K562 (cell line): ENCODE measurements around the gene TSPAN18. TPM values are rescaled to one million over a fixed set of nuclear protein-coding genes. Genes with fewer than 3 reads are reported as not detected.

ENCODE experiments used
- ARID1B ChIP-seq: fragments of 450-650 bp; IDR thresholded peaks from 2 replicates; pipeline ENCODE4 v1.6.1; 2016; ENCODE audit warnings: antibody characterized with exemption, mild to moderate bottlenecking, inconsistent platforms
- ATF6 ChIP-seq: sonication (generic); formaldehyde crosslinking; IDR thresholded peaks from 2 replicates; pipeline ENCODE4 v1.4.0; 2020; ENCODE audit warnings: mild to moderate bottlenecking, missing genetic modification reagents
- CCNT2 ChIP-seq: IDR thresholded peaks from 2 replicates; pipeline ENCODE4 v1.6.1; 2011; ENCODE audit warnings: borderline replicate concordance, low read depth, mild to moderate bottlenecking, moderate library complexity, mixed read lengths, low read length; ENCODE audit not compliant: insufficient read length; ENCODE audit errors: extremely low read depth
- COPS2 ChIP-seq: fragments of 450-650 bp; conservative IDR thresholded peaks from 2 replicates; pipeline ENCODE4 v1.6.1; 2016; ENCODE audit warnings: mild to moderate bottlenecking, moderate library complexity
- CTCFL ChIP-seq: IDR thresholded peaks from 2 replicates; pipeline ENCODE4 v1.6.1; 2011; ENCODE audit warnings: borderline replicate concordance, low read depth, mild to moderate bottlenecking, moderate library complexity, low read length; ENCODE audit not compliant: insufficient read depth, poor library complexity, severe bottlenecking
- FOXP1 ChIP-seq: sonication (generic); formaldehyde crosslinking; IDR thresholded peaks from 2 replicates; pipeline ENCODE4 v1.8.0; 2022; ENCODE audit warnings: mild to moderate bottlenecking, missing genetic modification reagents
- MTA1 ChIP-seq: fragments of 450-650 bp; IDR thresholded peaks from 2 replicates; pipeline ENCODE4 v1.6.1; 2017; ENCODE audit warnings: borderline replicate concordance
- PKNOX1 ChIP-seq: fragments of 450-650 bp; IDR thresholded peaks from 2 replicates; pipeline ENCODE4 v1.6.1; 2016
- SNAPC5 ChIP-seq: fragments of 250-450 bp; sonication (Bioruptor Pico); IDR thresholded peaks from 2 replicates; pipeline ENCODE4 v1.8.0; 2021; ENCODE audit warnings: moderate library complexity, mild to moderate bottlenecking, inconsistent platforms
- STAT5B ChIP-seq: fragments of 250-450 bp; sonication (Bioruptor Pico); IDR thresholded peaks from 2 replicates; pipeline ENCODE4 v1.8.0; 2021; ENCODE audit warnings: mild to moderate bottlenecking, inconsistent platforms
- TAL1 ChIP-seq: fragments of 450-650 bp; IDR thresholded peaks from 2 replicates; pipeline ENCODE4 v1.6.1; 2016; ENCODE audit warnings: mild to moderate bottlenecking
- ZBTB17 ChIP-seq: fragments of 450-650 bp; formaldehyde crosslinking; IDR thresholded peaks from 2 replicates; pipeline ENCODE4 v1.4.0; 2020; ENCODE audit warnings: mild to moderate bottlenecking
- ZC3H11A ChIP-seq: IDR thresholded peaks from 2 replicates; pipeline ENCODE4 v1.6.1; 2012; ENCODE audit warnings: low read depth, low read length, improper control_type of control experiment
- ZKSCAN8 ChIP-seq: fragments of 200-800 bp; sonication (Bioruptor generic); IDR thresholded peaks from 2 replicates; pipeline ENCODE4 v1.6.1; 2016; ENCODE audit warnings: missing genetic modification characterization, missing compliant biosample characterization
- ZNF146 ChIP-seq: IDR thresholded peaks from one replicate; pipeline ENCODE4 v1.6.1; 2018; ENCODE audit warnings: missing compliant biosample characterization; ENCODE audit not compliant: unreplicated experiment
- ZNF239 ChIP-seq: fragments of 250-450 bp; sonication (Bioruptor Pico); IDR thresholded peaks from 2 replicates; pipeline ENCODE4 v1.4.0; 2020; ENCODE audit warnings: mild to moderate bottlenecking
- polyA plus RNA-seq, 8 experiments: library from polyadenylated mRNA; depleted of rRNA in 4 of 8; stranded (reverse) in 5 of 8; unstranded in 3 of 8; fragments of >200 nt; fragmentation: Nextera tagmentation in 2 of 8; fragmentation: Illumina TruSeq in 1 of 8; extraction: Ambion mirVana in 2 of 8; extraction: Trizol in 1 of 8; gene quantifications; 2 replicates each; pipeline versions ENCODE4 v1.2.1 to v1.2.3, GENCODE V29; 2011 to 2014; ENCODE audit warnings: inconsistent platforms in 1 of 8, missing spikeins in 1 of 8
- total RNA-seq, 7 experiments: library from RNA; depleted of rRNA in 6 of 7; stranded (reverse); fragments of >200 nt in 6 of 7; fragmentation: Illumina TruSeq in 2 of 7; extraction: Trizol in 2 of 7; gene quantifications; 2 replicates each; pipeline versions ENCODE4 v1.2.1 to v1.2.3, GENCODE V29; 2011 to 2021; ENCODE audit warnings: low replicate concordance in 1 of 7

The TSPAN18 gene
- total and polyA plus RNA-seq, 9 of the 15 experiments (the other 6 are each of a cell fraction or from before 2014, with no cell fraction given): 0.17 to 0.35 (median 0.22) TPM; not detected in 4

GRCh38 chr11:44824300-44824704, 97.5 kb downstream of the TSPAN18 start (continued):
- TF ChIP-seq ZKSCAN8 (CRISPR knock-in tag) (no peak), STAT5B (CRISPR knock-in tag) (no peak), SNAPC5 (no peak), PKNOX1 (no peak), COPS2 (no peak), ARID1B (no peak), ZBTB17 (CRISPR knock-in tag) (no peak), CTCFL (no peak), CCNT2 (no peak), ATF6 (CRISPR knock-in tag) (no peak), ZNF239 (CRISPR knock-in tag) (no peak), TAL1 (no peak), MTA1 (no peak), ZNF146 (no peak), FOXP1 (CRISPR knock-in tag) (no peak), ZC3H11A (no peak)
